ENCODE results near the gene LHX2.
"Not testable (repeated sequence)": the region's sequence is repeated elsewhere in the genome, so short reads cannot be mapped to it uniquely, and the experiment has no call there.

LHX2 gene

DNA sequence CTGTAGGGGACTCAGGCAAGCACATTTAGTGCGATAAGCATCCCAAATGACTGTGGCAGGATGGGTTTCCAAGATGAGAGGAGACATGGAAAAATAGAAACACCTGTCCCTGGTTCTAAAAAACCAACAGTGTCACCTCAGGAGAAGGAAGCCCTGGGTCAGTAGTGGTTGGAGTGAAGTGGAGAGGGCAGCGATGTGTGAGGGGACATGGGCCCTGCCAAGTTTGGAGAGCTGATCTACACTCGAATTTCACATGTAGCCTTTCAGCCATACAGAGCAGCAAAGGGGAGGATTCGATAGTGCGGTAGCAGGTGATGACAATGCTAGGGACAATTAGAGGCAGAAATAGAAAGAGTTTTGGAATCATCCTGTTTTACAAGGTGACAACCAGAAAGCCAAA, 32.6 kb upstream of the LHX2 start:
- no peaks in the 10 kb centered on the region for H3K9me3 ChIP-seq (ENCODE audit: control insufficient read depth in 1 of 2, low read length in 2 of 2)
- H3K27ac ChIP-seq (ENCODE audit: low read depth, low read length) = no peak overlapping the region
- H3K4me3 ChIP-seq (ENCODE audit: low read depth in 1 of 2, low read length in 2 of 2) = no peak overlapping the region
- no peaks in the 10 kb centered on the region for H3K4me1 ChIP-seq (ENCODE audit: control insufficient read depth in 1 of 2, insufficient read depth in 2 of 2, low read length in 2 of 2)
- H3K9ac ChIP-seq (ENCODE audit: low read depth in 1 of 2, low read length in 2 of 2) = no peak overlapping the region
- H3K27me3 ChIP-seq (ENCODE audit: control insufficient read depth in 1 of 2, insufficient read depth in 2 of 2, low read length in 2 of 2) = peaks cover 20 to 23% of the 10 kb centered on the region in 2 donors
- H3K36me3 ChIP-seq (ENCODE audit: control insufficient read depth in 1 of 2, insufficient read depth in 2 of 2, low read length in 2 of 2) = no peaks in the 10 kb centered on the region

DNA sequence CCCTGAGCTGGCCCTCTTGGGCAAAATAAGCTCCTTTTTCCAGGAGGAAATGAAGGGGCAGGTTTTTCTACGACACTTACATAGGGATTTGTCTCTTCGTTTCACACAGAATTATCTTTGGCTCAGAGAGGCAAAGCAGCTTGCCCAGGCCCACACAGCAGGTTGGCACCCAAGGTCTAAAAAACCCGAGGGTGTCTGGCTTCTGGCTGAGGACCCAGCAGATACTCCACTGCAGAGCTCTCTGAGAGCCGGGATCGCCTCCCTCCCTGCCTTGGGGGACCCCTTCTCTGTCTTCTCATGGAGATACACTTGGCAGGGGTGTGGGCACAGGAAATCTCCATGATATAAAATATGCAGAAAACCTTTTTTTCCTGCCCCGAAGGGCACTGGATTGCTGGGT, 29.0 kb upstream of the LHX2 start:
- Histone ChIP-seq H3K36me3 (ENCODE audit: control insufficient read depth in 1 of 2, insufficient read depth in 2 of 2, low read length in 2 of 2) (no peaks in the 10 kb centered on the region), H3K27ac (ENCODE audit: low read depth, low read length) (no peak overlapping the region), H3K4me3 (ENCODE audit: low read depth in 1 of 2, low read length in 2 of 2) (no peak overlapping the region), H3K4me1 (ENCODE audit: control insufficient read depth in 1 of 2, insufficient read depth in 2 of 2, low read length in 2 of 2) (no peaks in the 10 kb centered on the region), H3K9ac (ENCODE audit: low read depth in 1 of 2, low read length in 2 of 2) (no peak overlapping the region), H3K27me3 (ENCODE audit: control insufficient read depth in 1 of 2, insufficient read depth in 2 of 2, low read length in 2 of 2) (peaks cover 20 to 23% of the 10 kb centered on the region in 2 donors), H3K9me3 (ENCODE audit: control insufficient read depth in 1 of 2, low read length in 2 of 2) (no peaks in the 10 kb centered on the region)

DNA sequence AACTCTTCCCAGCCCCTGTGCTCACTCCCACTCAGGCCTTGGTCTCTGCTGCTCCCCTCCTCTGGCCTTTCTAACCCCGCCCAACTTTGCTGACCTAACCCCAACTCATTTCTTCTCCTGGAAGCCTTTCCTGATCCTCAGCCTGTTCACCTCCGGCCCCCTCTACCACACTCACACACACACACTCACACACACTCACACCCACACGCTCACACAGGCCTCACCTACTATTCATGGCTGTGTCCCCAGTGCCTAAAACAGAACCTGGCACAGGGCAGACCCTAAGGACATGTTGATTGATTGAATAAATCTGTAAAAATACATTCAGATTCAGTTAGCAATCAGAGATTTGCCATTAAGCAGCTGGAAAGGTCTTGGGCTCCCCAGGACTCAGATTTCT, 28.5 kb upstream of the LHX2 start:
- Histone ChIP-seq H3K9ac (ENCODE audit: low read depth in 1 of 2, low read length in 2 of 2) (no peak overlapping the region), H3K4me3 (ENCODE audit: low read depth in 1 of 2, low read length in 2 of 2) (no peak overlapping the region), H3K27ac (ENCODE audit: low read depth, low read length) (no peak overlapping the region), H3K9me3 (ENCODE audit: control insufficient read depth in 1 of 2, low read length in 2 of 2) (no peaks in the 10 kb centered on the region), H3K27me3 (ENCODE audit: control insufficient read depth in 1 of 2, insufficient read depth in 2 of 2, low read length in 2 of 2) (peaks cover 20 to 28% of the 10 kb centered on the region in 2 donors), H3K4me1 (ENCODE audit: control insufficient read depth in 1 of 2, insufficient read depth in 2 of 2, low read length in 2 of 2) (no peaks in the 10 kb centered on the region), H3K36me3 (ENCODE audit: control insufficient read depth in 1 of 2, insufficient read depth in 2 of 2, low read length in 2 of 2) (no peaks in the 10 kb centered on the region)

DNA sequence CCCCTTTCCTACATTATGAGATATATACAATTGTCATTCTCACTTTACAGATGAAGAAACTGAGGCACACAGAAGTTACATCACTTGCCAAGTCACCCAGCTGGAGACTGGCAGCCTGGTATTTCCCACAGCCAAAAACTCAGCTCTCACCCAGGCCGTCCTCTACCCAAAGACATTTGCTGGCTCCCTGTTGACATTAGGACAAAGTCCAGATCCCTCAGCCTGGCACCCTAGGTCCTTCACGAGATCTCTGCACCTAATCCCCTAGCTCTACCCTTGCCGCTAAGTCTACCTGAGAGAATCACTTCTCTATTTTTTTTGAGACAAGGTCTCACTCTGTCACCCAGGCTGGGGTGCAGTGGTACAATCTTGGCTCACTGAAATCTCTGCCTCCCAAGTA, 26.8 kb upstream of the LHX2 start:
- Histone ChIP-seq H3K27me3 (ENCODE audit: control insufficient read depth in 1 of 2, insufficient read depth in 2 of 2, low read length in 2 of 2) (peaks cover 12 to 29% of the 10 kb centered on the region in 2 donors), H3K27ac (ENCODE audit: low read depth, low read length) (no peak overlapping the region), H3K36me3 (ENCODE audit: control insufficient read depth in 1 of 2, insufficient read depth in 2 of 2, low read length in 2 of 2) (no peaks in the 10 kb centered on the region), H3K4me3 (ENCODE audit: low read depth in 1 of 2, low read length in 2 of 2) (no peak overlapping the region), H3K9ac (ENCODE audit: low read depth in 1 of 2, low read length in 2 of 2) (no peak overlapping the region), H3K9me3 (ENCODE audit: control insufficient read depth in 1 of 2, low read length in 2 of 2) (no peaks in the 10 kb centered on the region), H3K4me1 (ENCODE audit: control insufficient read depth in 1 of 2, insufficient read depth in 2 of 2, low read length in 2 of 2) (no peaks in the 10 kb centered on the region)

DNA sequence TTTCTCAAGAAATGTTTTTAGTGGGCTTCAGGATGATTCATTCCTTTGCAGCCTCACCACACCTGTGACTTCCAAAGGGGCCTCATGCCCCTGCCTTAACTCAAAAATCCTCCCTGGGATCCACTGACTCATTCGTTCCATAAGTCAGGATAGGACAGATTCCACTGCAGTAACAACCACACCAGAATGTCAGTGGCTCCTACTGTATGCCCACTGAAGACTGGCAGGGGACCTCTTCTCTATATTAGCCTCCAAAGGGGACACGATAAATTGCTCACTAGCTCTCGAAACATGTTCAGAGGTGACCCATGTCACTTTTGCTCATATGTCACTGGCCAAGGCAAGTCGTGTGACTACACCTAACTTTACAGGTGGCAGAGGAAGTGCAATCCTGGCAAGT, 25.7 kb upstream of the LHX2 start:
- no peak overlapping the region for H3K4me3 ChIP-seq (ENCODE audit: low read depth in 1 of 2, low read length in 2 of 2)
- no peak overlapping the region for H3K27ac ChIP-seq (ENCODE audit: low read depth, low read length)
- peaks cover 4 to 36% of the 10 kb centered on the region in 2 donors for H3K27me3 ChIP-seq (ENCODE audit: control insufficient read depth in 1 of 2, insufficient read depth in 2 of 2, low read length in 2 of 2)
- no peaks in the 10 kb centered on the region for H3K4me1 ChIP-seq (ENCODE audit: control insufficient read depth in 1 of 2, insufficient read depth in 2 of 2, low read length in 2 of 2)
- H3K36me3 ChIP-seq (ENCODE audit: control insufficient read depth in 1 of 2, insufficient read depth in 2 of 2, low read length in 2 of 2) = no peaks in the 10 kb centered on the region
- H3K9me3 ChIP-seq (ENCODE audit: control insufficient read depth in 1 of 2, low read length in 2 of 2) = no peaks in the 10 kb centered on the region
- no peak overlapping the region for H3K9ac ChIP-seq (ENCODE audit: low read depth in 1 of 2, low read length in 2 of 2)

DNA sequence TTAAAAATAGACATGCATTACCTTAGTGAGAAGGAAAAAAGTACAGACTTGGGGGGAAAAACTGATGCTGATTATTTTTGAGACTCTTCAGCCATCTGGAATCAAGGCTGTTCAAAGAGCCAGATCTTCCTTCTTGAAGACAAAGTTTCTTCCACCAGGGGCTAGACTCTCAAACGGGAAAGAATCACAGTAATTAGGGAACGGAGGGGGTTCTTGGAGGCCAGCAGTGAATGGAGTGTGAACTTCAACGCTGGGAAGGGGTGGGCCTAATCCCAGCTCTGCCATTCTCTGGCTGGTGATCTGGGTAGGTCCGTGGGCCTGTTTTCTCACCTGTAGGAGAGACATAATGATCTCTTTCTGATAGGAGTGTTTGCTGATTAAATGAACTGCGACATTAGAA, 21.1 kb upstream of the LHX2 start:
- Histone ChIP-seq H3K9me3 (ENCODE audit: control insufficient read depth in 1 of 2, low read length in 2 of 2) (no peaks in the 10 kb centered on the region), H3K4me3 (ENCODE audit: low read depth in 1 of 2, low read length in 2 of 2) (no peak overlapping the region), H3K9ac (ENCODE audit: low read depth in 1 of 2, low read length in 2 of 2) (no peak overlapping the region), H3K27me3 (ENCODE audit: control insufficient read depth in 1 of 2, insufficient read depth in 2 of 2, low read length in 2 of 2) (peaks cover 8 to 40% of the 10 kb centered on the region in 2 donors), H3K36me3 (ENCODE audit: control insufficient read depth in 1 of 2, insufficient read depth in 2 of 2, low read length in 2 of 2) (no peaks in the 10 kb centered on the region), H3K4me1 (ENCODE audit: control insufficient read depth in 1 of 2, insufficient read depth in 2 of 2, low read length in 2 of 2) (no peaks in the 10 kb centered on the region), H3K27ac (ENCODE audit: low read depth, low read length) (no peak overlapping the region)

DNA sequence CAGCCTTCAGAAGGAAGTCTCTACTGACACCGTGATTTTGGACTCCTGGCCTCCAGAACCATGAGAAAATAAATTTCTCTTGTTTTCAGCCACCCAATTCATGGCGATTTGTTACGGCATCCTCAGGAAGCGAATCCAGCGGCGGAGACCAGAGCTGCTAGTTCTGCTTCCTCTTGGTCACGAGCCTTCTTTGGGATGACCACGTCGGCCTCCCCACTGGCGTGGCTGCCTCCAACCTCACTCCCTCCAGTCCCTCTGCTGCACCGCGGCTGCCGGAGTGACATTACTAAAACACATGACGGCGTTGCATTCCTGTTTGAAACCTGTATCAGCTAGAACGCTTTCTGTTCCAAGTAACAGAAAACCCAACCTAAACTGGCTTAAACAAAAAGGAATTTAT, 18.9 kb upstream of the LHX2 start:
- not testable (repeated sequence) for H3K4me1 ChIP-seq (ENCODE audit: control insufficient read depth in 1 of 2, insufficient read depth in 2 of 2, low read length in 2 of 2); H3K9me3 ChIP-seq (ENCODE audit: control insufficient read depth in 1 of 2, low read length in 2 of 2); H3K27ac ChIP-seq (ENCODE audit: low read depth, low read length); H3K4me3 ChIP-seq (ENCODE audit: low read depth in 1 of 2, low read length in 2 of 2); H3K36me3 ChIP-seq (ENCODE audit: control insufficient read depth in 1 of 2, insufficient read depth in 2 of 2, low read length in 2 of 2); H3K9ac ChIP-seq (ENCODE audit: low read depth in 1 of 2, low read length in 2 of 2)
- H3K27me3 ChIP-seq (ENCODE audit: control insufficient read depth in 1 of 2, insufficient read depth in 2 of 2, low read length in 2 of 2) = peaks cover 31 to 56% of the 10 kb centered on the region in 2 donors

DNA sequence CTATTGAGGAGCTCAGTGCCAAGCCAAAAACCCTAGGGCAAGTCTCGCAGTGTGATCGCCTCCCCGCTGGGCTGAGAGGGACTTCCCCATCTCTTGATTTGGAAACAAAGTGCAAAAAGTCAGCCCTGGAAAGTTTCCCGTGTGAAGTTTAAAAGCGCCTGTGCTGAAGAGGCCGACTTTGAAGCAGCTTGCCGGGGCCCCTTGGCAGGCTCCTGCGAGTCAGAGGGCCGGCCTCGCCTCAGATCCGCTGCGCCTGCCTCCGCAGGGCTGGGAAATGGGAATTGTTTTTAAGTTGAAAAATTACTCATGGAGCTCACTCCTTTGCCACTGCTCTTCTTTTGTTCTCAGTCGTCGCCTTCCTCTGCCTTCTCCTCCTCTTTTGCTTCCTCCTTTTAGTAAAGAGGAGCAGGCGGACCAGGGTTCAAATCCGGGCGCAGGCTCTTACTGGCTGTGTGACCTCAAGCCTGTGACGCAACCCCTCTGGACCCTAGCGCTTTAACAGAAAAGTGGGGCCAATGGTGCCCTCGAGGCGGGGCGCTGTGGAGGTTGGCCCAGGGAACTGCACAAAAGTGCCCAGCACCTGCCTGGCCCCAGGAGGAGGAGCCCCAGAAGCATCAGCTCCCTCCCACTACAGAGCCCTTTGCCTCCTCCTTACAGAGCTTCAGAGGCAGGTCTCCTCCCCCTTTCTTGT, 14.7 kb upstream of the LHX2 start:
- no peak overlapping the region for H3K9ac ChIP-seq (ENCODE audit: low read depth in 1 of 2, low read length in 2 of 2)
- H3K4me1 ChIP-seq (ENCODE audit: control insufficient read depth in 1 of 2, insufficient read depth in 2 of 2, low read length in 2 of 2) = peaks cover 7 to 16% of the 10 kb centered on the region in 2 donors
- H3K9me3 ChIP-seq (ENCODE audit: control insufficient read depth in 1 of 2, low read length in 2 of 2) = no peaks in the 10 kb centered on the region
- H3K4me3 ChIP-seq (ENCODE audit: low read depth in 1 of 2, low read length in 2 of 2) = no peak overlapping the region
- H3K27ac ChIP-seq (ENCODE audit: low read depth, low read length) = no peak overlapping the region
- H3K27me3 ChIP-seq (ENCODE audit: control insufficient read depth in 1 of 2, insufficient read depth in 2 of 2, low read length in 2 of 2) = peaks cover 65 to 71% of the 10 kb centered on the region in 2 donors
- no peaks in the 10 kb centered on the region for H3K36me3 ChIP-seq (ENCODE audit: control insufficient read depth in 1 of 2, insufficient read depth in 2 of 2, low read length in 2 of 2)

DNA sequence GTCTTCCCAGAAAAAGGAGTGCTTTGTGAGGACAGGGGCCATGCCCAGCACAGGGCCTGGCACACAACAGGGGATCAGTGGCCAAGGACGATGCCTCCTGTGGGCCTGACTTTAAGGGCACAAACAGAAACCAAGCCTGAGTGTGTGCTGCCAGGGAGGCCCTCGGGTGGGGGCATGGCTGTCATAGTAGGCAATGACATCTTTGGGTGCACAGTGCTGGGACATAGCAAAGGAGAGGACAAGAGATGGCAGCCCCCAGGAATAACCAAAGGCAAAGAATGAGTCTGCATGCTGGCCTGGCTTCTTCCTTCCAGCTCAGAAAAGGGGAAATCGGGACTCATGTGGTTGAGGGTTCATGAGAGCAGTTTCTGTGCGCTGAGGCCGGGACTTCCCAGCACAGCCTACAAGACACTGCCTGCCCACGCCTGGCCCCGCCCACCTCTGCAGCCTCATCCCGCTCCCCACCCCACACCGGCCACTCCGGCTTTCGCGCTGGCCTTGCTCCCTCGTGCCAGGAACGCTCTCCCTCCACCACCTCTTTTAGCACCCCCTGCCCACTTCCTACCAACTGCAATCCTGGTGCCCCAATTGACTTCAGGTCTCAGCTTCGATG, 13.8 kb upstream of the LHX2 start:
- Histone ChIP-seq H3K4me1 (ENCODE audit: control insufficient read depth in 1 of 2, insufficient read depth in 2 of 2, low read length in 2 of 2) (peaks cover 7 to 16% of the 10 kb centered on the region in 2 donors), H3K36me3 (ENCODE audit: control insufficient read depth in 1 of 2, insufficient read depth in 2 of 2, low read length in 2 of 2) (no peaks in the 10 kb centered on the region), H3K4me3 (ENCODE audit: low read depth in 1 of 2, low read length in 2 of 2) (no peak overlapping the region), H3K9me3 (ENCODE audit: control insufficient read depth in 1 of 2, low read length in 2 of 2) (no peaks in the 10 kb centered on the region), H3K27me3 (ENCODE audit: control insufficient read depth in 1 of 2, insufficient read depth in 2 of 2, low read length in 2 of 2) (peaks cover 73 to 80% of the 10 kb centered on the region in 2 donors), H3K9ac (ENCODE audit: low read depth in 1 of 2, low read length in 2 of 2) (no peak overlapping the region), H3K27ac (ENCODE audit: low read depth, low read length) (no peak overlapping the region)

DNA sequence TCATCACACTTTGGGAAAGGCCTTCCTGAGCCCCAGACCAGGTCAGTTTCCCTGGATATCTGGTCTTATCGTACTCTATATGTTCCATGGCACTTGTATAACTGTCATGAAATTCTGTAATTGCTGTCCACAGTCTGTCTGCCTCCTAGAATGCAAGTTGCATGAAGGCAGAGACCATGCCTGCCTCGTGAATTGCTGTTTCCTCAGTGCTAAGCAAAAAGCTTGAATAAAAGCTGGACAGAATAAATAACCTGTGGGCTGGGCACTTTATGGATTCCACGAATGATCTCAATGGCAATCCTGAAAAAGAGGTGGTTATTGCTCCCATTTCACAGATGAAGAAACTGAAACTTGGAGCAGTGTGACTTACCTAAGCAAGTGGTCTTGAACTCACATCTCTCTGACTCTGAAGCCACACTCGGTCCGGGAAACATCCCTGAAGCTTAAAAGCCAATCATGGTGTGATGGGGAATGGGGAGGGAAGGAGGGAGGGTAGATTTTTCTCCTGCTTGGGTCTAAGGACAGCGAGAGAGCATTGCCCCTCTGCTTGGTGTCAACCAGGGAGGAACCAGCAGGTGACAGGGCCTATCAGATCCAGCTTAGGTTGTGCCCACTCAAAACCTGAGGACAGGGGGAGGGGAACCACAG, 13.2 kb upstream of the LHX2 start:
- Histone ChIP-seq H3K27me3 (ENCODE audit: control insufficient read depth in 1 of 2, insufficient read depth in 2 of 2, low read length in 2 of 2) (peaks cover 78 to 86% of the 10 kb centered on the region in 2 donors), H3K36me3 (ENCODE audit: control insufficient read depth in 1 of 2, insufficient read depth in 2 of 2, low read length in 2 of 2) (no peaks in the 10 kb centered on the region), H3K4me3 (ENCODE audit: low read depth in 1 of 2, low read length in 2 of 2) (no peak overlapping the region), H3K9ac (ENCODE audit: low read depth in 1 of 2, low read length in 2 of 2) (no peak overlapping the region), H3K27ac (ENCODE audit: low read depth, low read length) (no peak overlapping the region), H3K9me3 (ENCODE audit: control insufficient read depth in 1 of 2, low read length in 2 of 2) (no peaks in the 10 kb centered on the region), H3K4me1 (ENCODE audit: control insufficient read depth in 1 of 2, insufficient read depth in 2 of 2, low read length in 2 of 2) (peaks cover 7 to 16% of the 10 kb centered on the region in 2 donors)

Data from duodenal mucosa (tissue), 2 donors.